Stimulated activated CD4-positive, alpha-beta T cell treated with anti-CD3 and anti-CD28 coated beads, Interleukin-15, amount 100 ng/mL, for 24 hours (primary cell): ENCODE results near the gene SOWAHA.

Experiments
- DNase-seq: peaks from one replicate; pipeline ENCODE4 v3.0.0-alpha.2; 2020

The SOWAHA gene

GRCh38 chr5:132812781-132813598 lies at the start of gene SOWAHA:
TSS of gene SOWAHA (plus strand) at chr5:132813302. CDS start at chr5:132813622, 320 bp downstream.
- DNase-seq = peak; percentile 27

GRCh38 chr5:132764051-132764450 lies 49.1 kb upstream of the SOWAHA start:
- DNase-seq = no peak

GRCh38 chr5:132764671-132765238 lies 48.3 kb upstream of the SOWAHA start:
- no peak for DNase-seq

- DNase-seq = no peak
These were observed 47.6 kb upstream of the SOWAHA start for GRCh38 chr5:132765311-132766019.

GRCh38 chr5:132766020-132766805 lies 46.9 kb upstream of the SOWAHA start:
- DNase-seq = no peak

GRCh38 chr5:132766806-132767055 lies 46.4 kb upstream of the SOWAHA start:
- DNase-seq = no peak

GRCh38 chr5:132767150-132767549 lies 46.0 kb upstream of the SOWAHA start:
- no peak for DNase-seq

GRCh38 chr5:132768485-132768868 lies 44.6 kb upstream of the SOWAHA start:
- DNase-seq = no peak

- DNase-seq = no peak
These were observed 42.5 kb upstream of the SOWAHA start for GRCh38 chr5:132770476-132771159.

GRCh38 chr5:132771503-132771998 lies 41.6 kb upstream of the SOWAHA start:
- no peak for DNase-seq

- DNase-seq = no peak
These were observed 40.6 kb upstream of the SOWAHA start for GRCh38 chr5:132772291-132773070.

GRCh38 chr5:132773114-132773513 lies 40.0 kb upstream of the SOWAHA start:
- DNase-seq = no peak

GRCh38 chr5:132773601-132774355 lies 39.3 kb upstream of the SOWAHA start:
- no peak for DNase-seq

GRCh38 chr5:132774406-132774805 lies 38.7 kb upstream of the SOWAHA start:
- DNase-seq = no peak

GRCh38 chr5:132774896-132775295 lies 38.2 kb upstream of the SOWAHA start:
- no peak for DNase-seq

GRCh38 chr5:132775476-132775961 lies 37.6 kb upstream of the SOWAHA start:
- no peak for DNase-seq

GRCh38 chr5:132776131-132776937 lies 36.8 kb upstream of the SOWAHA start:
- peak; percentile 19 for DNase-seq

GRCh38 chr5:132776938-132777208 lies 36.2 kb upstream of the SOWAHA start:
- no peak for DNase-seq

- DNase-seq = peak; percentile 58
These were observed 35.7 kb upstream of the SOWAHA start, which contains the start of gene SEPTIN8 for GRCh38 chr5:132777209-132778069. TSS of gene SEPTIN8 (minus strand) at chr5:132777239. CDS start at chr5:132777137, 102 bp downstream.
